CMK (cell line): Measurements from ENCODE around the gene CAPN5.

Experiments used
- DNase-seq: peaks from one replicate; pipeline ENCODE4 v3.0.0-alpha.2; 2010; ENCODE audit warnings: low read depth

The CAPN5 gene

GRCh38 chr11:77151804-77152509 is 85.2 kb downstream of the CAPN5 start:
- peak; percentile 85 for DNase-seq

- DNase-seq = no peak
Observed at GRCh38 chr11:77152846-77153245, 86.1 kb downstream of the CAPN5 start.

DNA sequence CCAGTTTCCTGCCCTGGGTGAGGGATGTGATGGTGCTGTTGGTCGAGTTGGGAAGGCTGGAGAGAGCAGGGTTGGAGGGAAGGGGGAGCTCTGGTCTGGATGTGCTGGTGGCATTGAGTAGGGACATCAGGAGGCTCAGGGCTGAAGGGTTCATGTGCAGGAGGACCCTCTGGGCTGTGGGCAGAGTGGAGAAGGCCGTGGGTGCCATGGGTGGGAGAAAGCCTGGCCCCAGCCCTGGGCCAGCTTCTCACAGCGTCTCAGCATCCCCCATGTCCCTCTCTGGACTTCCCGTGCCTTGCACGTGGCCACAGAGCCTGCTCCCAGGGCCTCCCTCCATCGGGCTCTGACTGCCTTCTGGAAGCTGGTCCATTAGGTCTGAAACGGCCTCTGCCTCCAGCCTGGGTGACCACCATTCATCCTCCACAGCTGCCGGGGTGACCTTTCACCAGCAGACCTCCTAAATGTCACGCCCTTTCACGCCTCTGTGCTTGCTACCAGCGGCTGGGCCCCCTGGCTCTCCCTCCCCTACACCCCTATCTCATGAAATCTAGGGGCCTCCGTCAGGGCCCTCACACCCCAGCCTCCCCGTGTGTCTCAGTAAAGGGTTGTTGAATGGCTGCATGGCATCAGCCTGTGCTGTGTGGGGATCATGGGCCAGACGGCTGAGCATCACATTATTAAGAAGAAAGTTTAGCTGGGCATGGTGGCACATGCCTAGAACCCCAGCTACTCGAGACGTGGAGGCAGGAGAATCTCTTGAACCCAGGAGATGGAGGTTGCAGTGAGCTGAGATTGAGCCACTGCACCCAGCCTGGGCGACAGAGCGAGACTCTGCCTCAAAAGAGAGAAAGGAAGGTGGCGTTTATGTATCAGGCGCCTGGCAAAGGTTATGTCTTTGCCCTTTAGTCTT is 86.8 kb downstream of the CAPN5 start:
- DNase-seq = no peak

GRCh38 chr11:77154381-77155081 is 87.8 kb downstream of the CAPN5 start:
- DNase-seq = no peak

DNA sequence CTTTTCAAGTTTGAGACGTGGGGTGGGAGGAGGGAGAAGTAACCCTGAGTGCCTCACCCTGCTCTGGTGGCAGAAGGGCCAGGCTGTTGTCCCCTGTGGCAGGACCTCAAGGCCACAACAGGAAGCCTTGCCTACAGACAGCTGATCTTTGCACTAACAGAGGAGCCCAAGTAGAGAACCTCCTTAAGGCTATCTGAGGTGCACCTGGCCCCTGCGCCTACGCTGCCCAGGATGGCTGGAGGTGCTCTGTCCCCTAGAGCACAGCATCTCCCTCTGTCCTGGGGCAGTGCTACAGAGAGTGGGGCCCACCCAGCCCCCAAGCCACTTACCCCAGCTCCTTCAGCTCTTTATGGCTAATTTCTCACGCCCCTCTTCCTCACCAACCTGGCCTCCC is 88.3 kb downstream of the CAPN5 start:
- no peak for DNase-seq

DNA sequence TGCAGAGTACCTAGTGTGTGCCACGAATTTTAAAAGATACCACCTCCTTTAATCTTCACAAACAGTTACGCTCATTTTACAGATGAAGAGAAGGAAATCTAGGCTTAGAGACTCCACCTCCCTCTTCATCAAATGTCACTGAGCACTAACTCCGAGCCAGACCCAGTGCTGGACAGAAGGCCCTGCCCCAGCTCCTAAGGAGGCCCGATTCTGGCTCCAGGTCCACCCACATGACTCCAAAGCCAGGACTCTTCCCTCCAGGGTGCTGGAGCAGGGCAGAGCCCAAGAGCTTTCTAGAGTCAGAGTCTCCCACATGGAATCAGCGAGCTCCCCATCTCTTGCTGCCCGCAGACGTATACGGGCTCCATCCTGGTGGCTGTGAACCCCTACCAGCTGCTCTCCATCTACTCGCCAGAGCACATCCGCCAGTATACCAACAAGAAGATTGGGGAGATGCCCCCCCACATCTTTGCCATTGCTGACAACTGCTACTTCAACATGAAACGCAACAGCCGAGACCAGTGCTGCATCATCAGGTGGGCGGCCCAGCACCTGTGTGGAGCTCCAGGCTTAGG is 88.9 kb downstream of the CAPN5 start:
- no peak for DNase-seq

GRCh38 chr11:77156396-77157195 is 89.8 kb downstream of the CAPN5 start:
- no peak for DNase-seq

- no peak for DNase-seq
Observed at GRCh38 chr11:77158041-77158695, 91.4 kb downstream of the CAPN5 start.

DNA sequence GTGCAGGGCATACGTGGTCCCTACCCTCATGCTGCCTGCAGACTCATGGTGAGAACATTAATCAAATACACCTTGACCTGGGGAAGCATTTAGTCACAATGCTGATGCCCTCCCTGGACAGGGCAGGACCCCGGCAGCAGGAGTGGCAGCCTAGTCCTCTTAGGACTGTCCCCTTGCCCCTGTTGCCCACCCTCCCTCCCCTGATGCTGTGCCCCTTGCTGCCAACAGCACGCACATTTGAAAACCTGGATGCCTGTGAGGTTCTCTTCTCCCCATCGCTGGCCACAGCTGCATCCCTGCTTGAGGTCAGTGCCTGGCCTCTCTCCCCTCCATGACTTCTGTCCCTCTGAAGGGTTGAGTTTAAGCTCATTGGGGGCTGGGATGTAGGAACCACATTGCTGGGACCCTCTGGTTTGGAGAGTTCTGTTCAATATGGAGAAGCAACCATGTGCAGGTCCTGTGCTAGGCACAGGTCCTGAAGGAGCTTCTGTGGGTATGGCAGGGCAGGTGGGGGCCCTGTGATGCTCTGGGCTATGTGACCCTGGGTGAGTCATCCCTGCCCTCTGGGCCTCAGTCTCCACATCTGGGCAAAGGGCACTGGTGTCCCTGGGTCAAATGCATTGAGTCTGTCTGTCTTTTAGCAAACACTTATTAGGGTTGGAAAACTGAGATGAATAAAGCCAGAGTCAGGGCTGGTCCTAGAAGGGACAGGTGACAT is 92.6 kb downstream of the CAPN5 start:
- DNase-seq = no peak

DNA sequence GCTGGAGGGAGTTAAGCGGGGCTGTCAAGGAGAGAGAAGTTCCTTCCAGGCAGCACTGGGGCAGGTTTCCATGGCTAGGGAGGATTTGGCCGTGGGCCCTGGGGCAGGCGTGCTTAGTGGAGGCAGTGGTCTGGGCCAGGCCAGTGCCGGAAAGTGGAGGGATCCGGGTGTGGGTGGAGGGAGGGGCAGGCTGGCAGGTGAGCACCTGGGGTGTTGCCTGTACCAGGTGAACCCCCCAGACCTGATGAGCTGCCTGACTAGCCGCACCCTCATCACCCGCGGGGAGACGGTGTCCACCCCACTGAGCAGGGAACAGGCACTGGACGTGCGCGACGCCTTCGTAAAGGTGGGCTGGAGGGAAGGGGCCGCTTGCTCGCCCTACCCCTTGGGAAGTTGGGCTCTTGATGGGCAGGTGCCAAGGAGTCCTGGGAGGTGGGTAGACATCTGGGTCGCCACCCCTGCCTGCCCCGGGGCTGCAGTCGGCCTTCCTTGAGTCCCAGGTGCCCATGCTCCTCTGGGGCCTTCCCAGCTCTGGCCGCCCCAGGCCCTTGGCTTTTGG is 93.2 kb downstream of the CAPN5 start:
- no peak for DNase-seq

DNA sequence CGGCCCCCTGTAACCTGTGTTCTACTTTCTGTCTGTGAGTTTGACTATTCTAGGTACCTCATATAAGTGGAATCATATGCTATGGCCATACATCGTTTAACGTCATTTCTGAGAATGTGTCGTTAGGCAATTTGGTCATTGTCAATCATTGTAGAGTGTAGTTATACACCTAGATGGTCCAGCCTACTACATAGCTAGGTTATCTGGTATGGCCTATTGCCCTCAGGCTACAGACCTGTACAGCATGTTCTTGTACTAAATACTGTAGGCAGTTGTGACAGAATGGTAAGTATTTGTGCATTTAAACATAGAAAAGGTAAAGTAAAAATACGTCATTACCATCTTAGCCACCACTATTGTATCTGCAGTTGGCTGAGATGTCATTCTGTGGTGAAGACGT is 96.5 kb downstream of the CAPN5 start:
- no peak for DNase-seq

- DNase-seq = no peak
Observed at GRCh38 chr11:77165066-77165465, 98.3 kb downstream of the CAPN5 start.

DNA sequence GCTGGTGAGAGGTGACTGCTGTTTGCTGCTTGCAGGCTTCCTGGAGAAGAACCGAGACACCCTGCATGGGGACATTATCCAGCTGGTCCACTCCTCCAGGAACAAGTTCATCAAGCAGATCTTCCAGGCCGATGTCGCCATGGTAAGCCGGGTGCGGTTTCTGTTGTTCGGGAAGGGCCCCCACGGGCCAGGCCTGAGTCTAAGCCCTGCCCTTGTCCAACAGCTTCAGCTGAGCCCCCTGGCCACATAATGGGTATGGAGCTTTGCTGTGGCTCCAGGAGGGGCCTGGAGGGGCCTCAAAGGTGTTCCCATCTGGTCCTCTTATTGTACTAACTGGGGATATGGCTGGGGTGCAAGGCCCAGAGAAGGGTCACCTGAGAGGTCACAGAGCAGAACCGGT is 99.2 kb downstream of the CAPN5 start:
- no peak for DNase-seq

GRCh38 chr11:77167111-77167626 is 100.4 kb downstream of the CAPN5 start:
- DNase-seq = no peak

GRCh38 chr11:77167791-77168190 is 101.0 kb downstream of the CAPN5 start:
- DNase-seq = no peak

DNA sequence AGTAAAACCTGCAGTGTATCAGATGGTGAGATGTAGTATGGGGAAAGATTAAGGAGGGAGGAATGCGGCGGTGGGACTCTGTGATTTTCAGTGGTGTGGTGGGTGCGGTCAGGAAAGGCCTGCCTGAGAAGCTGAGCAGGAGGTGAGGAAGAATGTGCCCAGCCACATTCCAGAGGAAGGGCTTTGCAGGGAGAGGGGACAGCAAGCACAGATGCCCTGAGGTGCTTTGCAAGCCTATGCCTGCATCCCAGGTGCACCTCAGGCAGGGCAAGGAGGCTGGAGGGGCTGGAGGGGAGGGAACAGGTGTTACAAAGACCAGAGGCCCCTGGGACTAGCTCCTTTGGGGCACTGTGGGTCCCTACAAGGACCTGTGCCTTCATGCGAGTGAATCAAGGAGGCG is 103.3 kb downstream of the CAPN5 start:
- DNase-seq = no peak

DNA sequence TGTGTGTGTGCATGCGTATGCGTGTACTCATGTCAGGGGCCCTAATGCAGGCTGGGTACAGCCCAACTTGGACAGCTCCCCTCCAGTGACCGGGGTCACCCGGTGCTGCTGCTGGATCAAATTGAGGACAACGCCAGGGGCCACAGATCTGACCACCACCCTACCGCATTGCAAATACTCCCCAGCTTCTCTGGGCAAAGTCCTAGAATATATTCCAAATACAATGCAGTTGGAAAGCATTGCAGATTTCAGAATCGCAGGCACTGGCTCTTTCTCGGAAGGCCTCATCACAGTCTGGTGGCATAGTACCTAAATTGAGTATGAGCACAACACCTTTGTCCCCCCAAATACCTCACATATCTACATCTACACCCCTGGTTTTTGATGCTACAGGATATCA is 104.5 kb downstream of the CAPN5 start:
- DNase-seq = no peak

- no peak for DNase-seq
Observed at GRCh38 chr11:77171885-77172665, 105.3 kb downstream of the CAPN5 start.

GRCh38 chr11:77172666-77172982 is 105.9 kb downstream of the CAPN5 start:
- no peak for DNase-seq
